BJ (cell line): ENCODE data around the gene ENOSF1. TPM values are rescaled to one million over a fixed set of nuclear protein-coding genes. Genes with fewer than 3 reads are reported as not detected.

Experiments used
- CTCF ChIA-PET: fragments of 350-600 bp; formaldehyde crosslinking; extraction: SDS; loops from one replicate; lab custom pipeline; 2021; ENCODE audit warnings: antibody characterized with exemption, inconsistent platforms; lab: Yijun Ruan, JAX
- POLR2A ChIA-PET: fragments of 300-600 bp; sonication (Branson Sonifier 250); formaldehyde crosslinking; extraction: SDS; loops from one replicate; lab custom pipeline; 2021; ENCODE audit warnings: antibody characterized with exemption; lab: Charles Lee
- DNase-seq: peaks from one replicate; pipeline ENCODE4 v3.0.0-alpha.2; 2011; ENCODE audit warnings: low read depth
- H3K27me3 ChIP-seq: 2 replicates; pipeline ENCODE4 v1.6.0; 2011; ENCODE audit warnings: low read length; ENCODE audit not compliant: control insufficient read depth, insufficient read depth
- H3K36me3 ChIP-seq: 2 replicates; pipeline ENCODE4 v1.5.1; 2011; ENCODE audit warnings: low read length; ENCODE audit not compliant: control insufficient read depth, insufficient read depth
- H3K4me3 ChIP-seq: 2 replicates; pipeline ENCODE4 v1.5.1; 2011; ENCODE audit warnings: low read depth, mild to moderate bottlenecking, control low read depth, low read length
- CTCF ChIP-seq: IDR thresholded peaks from 2 replicates; pipeline ENCODE4 v1.5.1; 2011; ENCODE audit warnings: low read depth, mild to moderate bottlenecking, control low read depth, inconsistent platforms, low read length, moderate library complexity; ENCODE audit not compliant: insufficient read depth
- polyA plus RNA-seq: library from polyadenylated mRNA; depleted of rRNA; stranded (reverse); fragments of >200 nt; gene quantifications from 2 replicates; pipeline ENCODE4 v1.2.3, GENCODE V29; 2011

Gene ENOSF1
- polyA plus RNA-seq, 1 experiment: 16.4 TPM

GRCh38 chr18:713135-713490 is 683 bp upstream of the ENOSF1 start:
- Histone ChIP-seq H3K36me3 (peaks cover 4% of the 10 kb centered on the region), H3K27me3 (no peaks in the 10 kb centered on the region), H3K4me3 (peak overlapping the region; percentile 80)
- no peak for DNase-seq
- CTCF ChIA-PET: interaction anchor here (0.6 to 1.7 kb wide), 15 partner anchors 10 to 1423 kb away, joined by 3 to 14 read pairs (median 3); no protein-coding TSS in a partner anchor
- TF ChIP-seq CTCF: no peak
- POLR2A ChIA-PET: no interaction called here

DNA sequence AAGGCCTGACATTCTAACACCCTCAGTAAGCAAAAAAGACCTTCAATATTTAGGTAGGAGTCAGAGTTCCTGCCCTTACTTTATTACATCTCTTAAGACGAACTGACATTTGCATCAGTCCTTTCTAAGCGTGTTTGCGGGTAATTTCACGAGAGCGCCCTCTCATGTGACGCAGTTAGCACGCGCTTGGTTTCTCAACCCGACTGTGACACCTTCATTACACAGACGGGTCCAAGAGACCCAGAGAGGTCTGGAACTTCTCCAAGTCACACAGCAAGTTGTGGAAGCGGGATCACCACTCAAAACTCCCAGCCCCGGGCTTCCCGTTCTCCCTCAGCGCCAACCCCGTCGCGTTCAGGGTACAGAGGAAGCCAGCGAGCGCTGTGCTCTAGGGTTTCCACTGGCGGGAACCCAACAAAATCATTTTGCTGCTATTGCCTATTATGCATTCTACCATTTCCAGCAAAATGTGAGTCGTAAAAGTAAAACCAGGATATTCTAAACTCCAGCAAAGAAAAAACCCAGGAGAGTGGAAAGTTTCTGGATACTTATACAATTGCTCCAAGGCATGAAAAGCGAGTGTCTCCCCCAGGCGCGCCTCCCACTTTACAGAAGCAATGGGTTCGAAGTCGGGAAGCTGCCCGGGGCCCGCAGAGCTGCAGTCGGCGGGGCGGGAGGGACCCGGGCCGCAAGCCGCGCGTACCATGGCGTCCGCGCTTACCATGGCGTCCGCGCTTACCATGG is 601 bp downstream of the ENOSF1 start:
- peak; percentile 52 for DNase-seq
- ChIA-PET POLR2A (no interaction called here), CTCF (interaction anchor here (0.7 to 1.7 kb wide), 16 partner anchors 9 to 476 kb away, joined by 3 to 14 read pairs (median 4); no protein-coding TSS in a partner anchor)
- peak overlapping the region; percentile 80 for H3K4me3 ChIP-seq
- peak; percentile 10; the same call in 1 of the 2 replicates for TF ChIP-seq CTCF
- peaks cover 4% of the 10 kb centered on the region for H3K36me3 ChIP-seq
- H3K27me3 ChIP-seq: no peaks in the 10 kb centered on the region

- Histone ChIP-seq H3K36me3 (peaks cover 5% of the 10 kb centered on the region), H3K27me3 (no peaks in the 10 kb centered on the region), H3K4me3 (peak overlapping the region; percentile 80)
- no peak for TF ChIP-seq CTCF
- DNase-seq: no peak
- CTCF ChIA-PET: interaction anchor here (0.8 to 1.5 kb wide), 3 partner anchors 119 to 128 kb away, joined by 3 to 6 read pairs (median 5); no protein-coding TSS in a partner anchor
- POLR2A ChIA-PET: no interaction called here
Measured at GRCh38 chr18:711310-711656, 1.1 kb downstream of the ENOSF1 start.

DNA sequence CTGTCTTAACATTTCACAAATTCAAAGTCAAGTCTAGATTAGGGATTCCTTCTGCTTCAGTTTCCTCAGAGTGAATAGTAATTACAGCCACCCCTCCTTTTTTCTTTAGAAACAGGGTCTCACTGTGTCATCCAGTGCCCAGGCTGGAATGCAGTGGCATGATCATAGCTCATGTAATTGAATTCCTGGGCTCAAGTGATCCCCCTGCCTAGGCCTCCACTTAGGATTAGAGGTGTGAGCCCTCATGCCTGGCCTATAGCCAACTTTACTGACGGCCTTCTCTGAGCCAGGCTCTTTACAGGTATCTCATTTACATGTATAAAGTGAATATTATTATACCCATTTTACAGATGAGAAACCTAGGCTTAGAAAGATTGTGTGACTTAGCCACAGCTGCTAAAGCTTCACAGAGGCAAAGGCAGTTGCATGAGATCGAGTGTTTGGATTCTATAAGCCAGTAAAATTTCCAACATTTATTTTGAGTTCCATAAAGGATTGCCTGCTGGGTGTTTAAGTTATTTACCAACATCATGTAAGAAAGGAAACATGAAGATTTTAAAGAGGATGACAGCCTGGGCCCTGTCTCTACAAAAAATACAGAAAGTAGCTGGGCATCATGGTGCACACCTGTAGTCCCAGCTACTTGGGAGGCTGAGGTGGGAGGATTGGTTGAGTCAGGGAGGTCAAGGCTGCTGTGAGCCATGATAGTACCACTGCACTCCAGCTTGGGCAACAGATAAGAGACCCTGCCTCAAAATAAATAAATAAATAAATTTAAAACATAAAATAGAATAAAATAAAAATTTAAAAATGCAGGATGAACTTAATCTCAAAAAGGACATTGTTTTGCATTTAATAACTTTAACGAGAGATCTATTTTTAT is 1.8 kb downstream of the ENOSF1 start:
- CTCF ChIA-PET: interaction anchor here (0.7 to 1.5 kb wide), 4 partner anchors 9 to 129 kb away, joined by 3 to 6 read pairs (median 4); no protein-coding TSS in a partner anchor
- POLR2A ChIA-PET: no interaction called here
- no peak for TF ChIP-seq CTCF

DNA sequence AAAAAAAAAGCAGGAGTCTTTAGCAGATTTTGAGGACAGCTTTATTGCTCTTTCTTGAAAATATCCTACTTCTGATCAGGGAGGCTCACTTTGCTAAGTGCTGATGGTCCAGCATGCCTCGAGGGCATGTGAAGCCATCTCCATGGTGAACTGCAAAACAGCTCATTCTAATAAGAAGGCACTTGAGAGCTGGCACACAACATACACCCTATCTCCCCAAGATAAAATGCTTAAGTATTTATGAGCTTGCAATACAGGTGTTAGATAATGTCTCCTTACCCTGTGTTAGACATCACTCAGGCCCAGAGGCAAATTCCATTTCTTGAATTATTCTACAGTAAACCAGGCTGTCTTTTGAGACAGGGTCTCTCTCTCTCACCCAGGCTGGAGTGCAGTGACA is 2.7 kb downstream of the ENOSF1 start:
- POLR2A ChIA-PET: no interaction called here
- CTCF ChIA-PET: interaction anchor here (0.7 to 1.5 kb wide), 3 partner anchors 8 to 126 kb away, joined by 3 to 6 read pairs (median 4); no protein-coding TSS in a partner anchor
- no peak overlapping the region for H3K4me3 ChIP-seq
- no peaks in the 10 kb centered on the region for H3K27me3 ChIP-seq
- H3K36me3 ChIP-seq: peaks cover 9% of the 10 kb centered on the region
- no peak for DNase-seq
- no peak for TF ChIP-seq CTCF

More for the DNA sequence above, 1.8 kb downstream of the ENOSF1 start:
- Histone ChIP-seq H3K4me3 (no peak overlapping the region; the same call in 1 of the 2 replicates), H3K36me3 (peaks cover 5% of the 10 kb centered on the region), H3K27me3 (no peaks in the 10 kb centered on the region)
- no peak for DNase-seq
